PC-3 (cell line): ENCODE results near the gene MKLN1. TPM values are rescaled to one million over a fixed set of nuclear protein-coding genes. Genes with fewer than 3 reads are reported as not detected.

Experiments
- ATAC-seq: fragments of 200-7000 bp; cut with Tn5 transposase; 2 replicates; pipeline ENCODE4 v1.9.1; 2020; ENCODE audit warnings: mild to moderate bottlenecking, moderate library complexity
- BruUV-seq: library from RNA; stranded (reverse); fragments of 400-500 nt; replicated peaks from 2 replicates; lab custom pipeline; 2021; lab: Mats Ljungman, UMichigan
- CTCF ChIA-PET: fragments of 300-600 bp; sonication (Branson Sonifier 250); formaldehyde crosslinking; loops from one replicate; lab custom pipeline; 2022; ENCODE audit warnings: antibody characterized with exemption; lab: Charles Lee
- POLR2A ChIA-PET: fragments of 300-600 bp; sonication (Branson Sonifier 250); formaldehyde crosslinking; loops from one replicate; lab custom pipeline; 2022; ENCODE audit warnings: antibody characterized with exemption; ENCODE audit not compliant: unreplicated experiment; lab: Charles Lee
- DNase-seq: peaks from one replicate; pipeline ENCODE4 v3.0.0-alpha.2; 2015
- H2AFZ ChIP-seq: fragments of 300-600 bp; sonication (generic); 2 replicates; pipeline ENCODE4 v1.6.0; 2016; ENCODE audit warnings: antibody characterized with exemption, low read length
- H3F3A ChIP-seq: fragments of 300-600 bp; sonication (generic); one replicate; pipeline ENCODE4 v1.6.0; 2017; ENCODE audit warnings: antibody characterized with exemption, low read length, control low read depth, mild to moderate bottlenecking; ENCODE audit not compliant: unreplicated experiment
- H3K27ac ChIP-seq: fragments of 300-600 bp; sonication (generic); 2 replicates; pipeline ENCODE4 v1.5.1; 2016; ENCODE audit warnings: mild to moderate bottlenecking, low read length
- H3K27me3 ChIP-seq: fragments of 300-600 bp; sonication (generic); 2 replicates; pipeline ENCODE4 v1.6.1; 2016; ENCODE audit warnings: low read length, mixed read lengths
- H3K36me3 ChIP-seq: fragments of 300-600 bp; sonication (generic); 2 replicates; pipeline ENCODE4 v1.6.1; 2016; ENCODE audit warnings: low read depth, mixed run types, low read length, mixed read lengths
- H3K4me1 ChIP-seq: fragments of 300-600 bp; sonication (generic); 2 replicates; pipeline ENCODE4 v1.5.1; 2016; ENCODE audit warnings: low read length; ENCODE audit not compliant: insufficient read depth
- H3K4me2 ChIP-seq: fragments of 300-600 bp; sonication (generic); 2 replicates; pipeline ENCODE4 v1.6.0; 2016; ENCODE audit warnings: low read length
- H3K4me3 ChIP-seq: fragments of 300-600 bp; sonication (generic); 2 replicates; pipeline ENCODE4 v1.5.1; 2016; ENCODE audit warnings: mild to moderate bottlenecking, low read length, mixed read lengths
- H3K79me2 ChIP-seq: fragments of 300-600 bp; sonication (generic); 2 replicates; pipeline ENCODE4 v1.6.1; 2017; ENCODE audit warnings: low read length, mixed read lengths
- H3K9ac ChIP-seq: fragments of 300-600 bp; sonication (generic); 2 replicates; pipeline ENCODE4 v1.6.0; 2016; ENCODE audit warnings: mild to moderate bottlenecking, low read length
- H3K9me2 ChIP-seq: fragments of 300-600 bp; sonication (generic); replicated peaks from 2 replicates; pipeline ENCODE4 v1.6.1; 2016; ENCODE audit warnings: mixed run types, low read length, mixed read lengths
- H3K9me3 ChIP-seq: fragments of 300-600 bp; sonication (generic); 2 replicates; pipeline ENCODE4 v1.6.1; 2016; ENCODE audit warnings: low read length, mixed read lengths
- H4K20me1 ChIP-seq: fragments of 300-600 bp; sonication (generic); 2 replicates; pipeline ENCODE4 v1.6.1; 2016; ENCODE audit warnings: low read length, mixed read lengths
- EZH2 ChIP-seq: fragments of 300-600 bp; sonication (generic); IDR thresholded peaks from one replicate; pipeline ENCODE4 v1.6.1; 2017; ENCODE audit warnings: antibody characterized with exemption, mild to moderate bottlenecking, low read length; ENCODE audit not compliant: unreplicated experiment
- EZH2phosphoT487 ChIP-seq: fragments of 300-600 bp; sonication (generic); IDR thresholded peaks from 2 replicates; pipeline ENCODE4 v1.6.1; 2018; ENCODE audit warnings: mild to moderate bottlenecking, antibody characterized with exemption, low read length, borderline replicate concordance
- intact Hi-C: fragments of 100-400 bp; cut with micrococcal nuclease; formaldehyde crosslinking; loops from 2 replicates; pipeline ENCODE4 v1.9.0; 2023
- total RNA-seq: library from RNA; depleted of rRNA; stranded (reverse); fragments of >200 nt; gene quantifications from 2 replicates; pipeline ENCODE4 v1.2.3, GENCODE V29; 2014
- TF ChIP-seq, protein P1 (sequence below): fragments of 300-600 bp; sonication (generic); conservative IDR thresholded peaks from 2 replicates; pipeline ENCODE4 v1.5.1; 2017; ENCODE audit warnings: antibody characterized with exemption, low read depth, mild to moderate bottlenecking, low read length

Gene MKLN1
- total RNA-seq, 1 experiment from 2014 or later: 16.3 TPM

DNA sequence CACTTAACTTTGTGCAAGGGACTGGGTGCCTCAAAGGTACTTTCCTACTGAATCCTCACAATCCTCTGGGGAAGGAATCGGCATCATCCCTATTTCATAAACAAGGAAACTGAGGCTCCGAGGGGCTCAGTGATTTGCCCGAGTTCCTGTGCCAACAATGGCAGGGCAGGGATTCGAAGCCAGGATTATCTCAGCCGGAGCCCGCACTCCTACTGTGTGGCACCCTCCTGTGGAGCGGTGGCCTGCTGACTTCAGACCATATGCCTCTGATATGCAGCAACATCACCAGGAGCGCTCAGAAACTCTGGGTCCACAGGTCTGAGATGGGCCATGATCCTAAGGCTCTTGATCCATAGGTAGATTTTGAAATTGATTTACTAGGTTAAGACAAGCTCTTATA is 182.1 kb downstream of the MKLN1 start:
- no peak for TF ChIP-seq EZH2phosphoT487
- no peak for TF ChIP-seq EZH2
- TF ChIP-seq, protein P1, sequence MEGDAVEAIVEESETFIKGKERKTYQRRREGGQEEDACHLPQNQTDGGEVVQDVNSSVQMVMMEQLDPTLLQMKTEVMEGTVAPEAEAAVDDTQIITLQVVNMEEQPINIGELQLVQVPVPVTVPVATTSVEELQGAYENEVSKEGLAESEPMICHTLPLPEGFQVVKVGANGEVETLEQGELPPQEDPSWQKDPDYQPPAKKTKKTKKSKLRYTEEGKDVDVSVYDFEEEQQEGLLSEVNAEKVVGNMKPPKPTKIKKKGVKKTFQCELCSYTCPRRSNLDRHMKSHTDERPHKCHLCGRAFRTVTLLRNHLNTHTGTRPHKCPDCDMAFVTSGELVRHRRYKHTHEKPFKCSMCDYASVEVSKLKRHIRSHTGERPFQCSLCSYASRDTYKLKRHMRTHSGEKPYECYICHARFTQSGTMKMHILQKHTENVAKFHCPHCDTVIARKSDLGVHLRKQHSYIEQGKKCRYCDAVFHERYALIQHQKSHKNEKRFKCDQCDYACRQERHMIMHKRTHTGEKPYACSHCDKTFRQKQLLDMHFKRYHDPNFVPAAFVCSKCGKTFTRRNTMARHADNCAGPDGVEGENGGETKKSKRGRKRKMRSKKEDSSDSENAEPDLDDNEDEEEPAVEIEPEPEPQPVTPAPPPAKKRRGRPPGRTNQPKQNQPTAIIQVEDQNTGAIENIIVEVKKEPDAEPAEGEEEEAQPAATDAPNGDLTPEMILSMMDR: no peak
- Histone ChIP-seq H3K9ac (no peak overlapping the region), H3K4me2 (no peak overlapping the region), H3K4me1 (peaks cover 10% of the 10 kb centered on the region; the same call in 1 of the 2 replicates), H3K9me2 (no peaks in the 10 kb centered on the region), H3K4me3 (no peak overlapping the region), H3K9me3 (no peaks in the 10 kb centered on the region), H4K20me1 (0 out of 2 replicates have a peak, but pooled peaks cover 5% of the 10 kb centered on the region), H2AFZ (no peak overlapping the region), H3K27me3 (no peaks in the 10 kb centered on the region), H3K27ac (no peak overlapping the region), H3F3A (no peaks in the 10 kb centered on the region), H3K36me3 (peaks cover 15% of the 10 kb centered on the region; the same call in 1 of the 2 replicates), H3K79me2 (peaks cover 12% of the 10 kb centered on the region; the same call in 1 of the 2 replicates)
- BruUV-seq: no TSS peak
- DNase-seq (no peak), ATAC-seq (no peak)
- intact Hi-C loops: loop anchor here (5.0 kb wide), 1 partner anchor 48 kb away; the partner anchor contains the start of gene PODXL
- POLR2A ChIA-PET: no interaction called here
- CTCF ChIA-PET: no interaction called here

GRCh38 chr7:131511071-131511470 is 183.4 kb downstream of the MKLN1 start:
- DNase-seq (no peak), ATAC-seq (no peak)
- Histone ChIP-seq H3K4me2 (no peak overlapping the region), H3K9ac (no peak overlapping the region), H3K9me2 (no peaks in the 10 kb centered on the region), H3K9me3 (no peaks in the 10 kb centered on the region), H3K27me3 (no peaks in the 10 kb centered on the region), H2AFZ (no peak overlapping the region), H3K4me1 (peaks cover 10% of the 10 kb centered on the region; the same call in 1 of the 2 replicates), H3K27ac (no peak overlapping the region), H3K79me2 (peaks cover 17% of the 10 kb centered on the region), H4K20me1 (0 out of 2 replicates have a peak, but pooled peaks cover 5% of the 10 kb centered on the region), H3K36me3 (peaks cover 15% of the 10 kb centered on the region; the same call in 1 of the 2 replicates), H3K4me3 (no peak overlapping the region), H3F3A (no peaks in the 10 kb centered on the region)
- TSS peak; percentile 62 for BruUV-seq
- intact Hi-C loops: no loop called here
- ChIA-PET CTCF (no interaction called here), POLR2A (no interaction called here)
- TF ChIP-seq, protein P1: no peak
- TF ChIP-seq EZH2phosphoT487 (no peak), EZH2 (no peak)

DNA sequence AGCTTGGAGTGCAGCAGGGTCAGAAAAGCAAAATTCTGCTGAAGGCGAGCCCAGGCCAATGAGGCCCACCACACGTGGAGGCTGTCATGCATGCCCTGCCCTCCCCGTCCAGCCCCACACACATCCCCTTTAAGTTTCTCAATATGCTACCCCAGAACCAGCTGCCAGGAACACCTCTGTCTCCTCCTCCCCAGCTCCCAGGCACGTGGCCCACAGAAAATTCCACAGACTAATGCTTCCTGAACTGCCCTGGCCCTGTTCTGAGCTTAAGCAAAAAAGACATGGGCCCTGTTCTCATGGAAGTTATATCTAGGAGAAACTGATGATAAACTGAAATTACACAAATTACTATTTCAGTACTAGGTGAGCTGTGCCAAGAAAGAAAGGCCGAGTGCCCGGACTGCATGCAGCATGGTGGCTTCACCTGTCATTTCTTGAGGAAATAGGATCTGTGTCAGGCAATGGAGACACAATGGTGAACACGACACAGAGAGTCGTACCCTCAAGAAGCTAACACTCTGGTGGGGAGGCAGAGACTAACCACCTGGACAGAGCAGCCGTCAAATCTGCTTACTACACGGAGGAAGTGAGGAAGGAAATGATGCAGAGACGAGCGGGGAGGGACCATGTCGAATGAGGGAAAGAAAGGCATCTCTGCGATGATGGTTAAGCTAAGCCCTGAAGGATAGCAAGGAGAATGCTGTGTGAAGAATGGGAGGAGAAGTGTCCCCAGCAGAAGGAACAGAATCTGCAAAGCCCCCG is 184.3 kb downstream of the MKLN1 start:
- Histone ChIP-seq H3K9me3 (no peaks in the 10 kb centered on the region), H3K9me2 (no peaks in the 10 kb centered on the region), H3K79me2 (peaks cover 26% of the 10 kb centered on the region), H3K9ac (no peak overlapping the region), H3F3A (no peaks in the 10 kb centered on the region), H3K4me3 (no peak overlapping the region), H4K20me1 (0 out of 2 replicates have a peak, but pooled peaks cover 5% of the 10 kb centered on the region), H3K4me2 (no peak overlapping the region), H3K4me1 (peaks cover 10% of the 10 kb centered on the region; the same call in 1 of the 2 replicates), H2AFZ (no peak overlapping the region), H3K27ac (no peak overlapping the region), H3K27me3 (no peaks in the 10 kb centered on the region), H3K36me3 (peaks cover 15% of the 10 kb centered on the region; the same call in 1 of the 2 replicates)
- ATAC-seq: no peak
- POLR2A ChIA-PET: no interaction called here
- no peak for DNase-seq
- no TSS peak for BruUV-seq
- CTCF ChIA-PET: interaction anchor here (1.2 kb wide), 1 partner anchor 23 kb away, joined by 3 read pairs; no protein-coding TSS in a partner anchor
- no peak for TF ChIP-seq EZH2phosphoT487
- intact Hi-C loops: loop anchor here (2.0 kb wide), 1 partner anchor 27 kb away; no protein-coding TSS in a partner anchor
